Panc1 (cell line): ENCODE measurements around the gene NDEL1. TPM values are rescaled to one million over a fixed set of nuclear protein-coding genes. Genes with fewer than 3 reads are reported as not detected.

Experiments used
- ATAC-seq: fragments of 200-7000 bp; cut with Tn5 transposase; 2 replicates; pipeline ENCODE4 v1.9.1; 2020; ENCODE audit warnings: mild to moderate bottlenecking, moderate library complexity
- BruUV-seq: library from RNA; stranded (reverse); fragments of 400-500 nt; replicated peaks from 2 replicates; lab custom pipeline; 2021; lab: Mats Ljungman, UMichigan
- CTCF ChIA-PET: fragments of 300-600 bp; sonication (Branson Sonifier 250); formaldehyde crosslinking; loops from one replicate; lab custom pipeline; 2022; ENCODE audit warnings: antibody characterized with exemption; lab: Charles Lee
- POLR2A ChIA-PET: fragments of 300-600 bp; sonication (Branson Sonifier 250); formaldehyde crosslinking; loops from one replicate; lab custom pipeline; 2022; ENCODE audit warnings: antibody characterized with exemption; lab: Charles Lee
- DNase-seq: peaks from one replicate; pipeline ENCODE4 v3.0.0-alpha.2; 2010; ENCODE audit warnings: low read depth, low spot score
- H3K27ac ChIP-seq: 2 replicates; pipeline ENCODE4 v1.5.1; 2011; ENCODE audit warnings: mild to moderate bottlenecking, low read length, inconsistent platforms
- H3K27me3 ChIP-seq: fragments of 200-500 bp; sonication (Bioruptor generic); 2 replicates; pipeline ENCODE4 v1.6.0; 2014; ENCODE audit warnings: low read length, inconsistent platforms; ENCODE audit not compliant: control insufficient read depth, insufficient read depth
- H3K36me3 ChIP-seq: fragments of 200-500 bp; sonication (Bioruptor generic); 2 replicates; pipeline ENCODE4 v1.5.1; 2014; ENCODE audit warnings: inconsistent platforms, mild to moderate bottlenecking, low read length, moderate library complexity; ENCODE audit not compliant: control insufficient read depth, insufficient read depth
- H3K4me1 ChIP-seq: 2 replicates; pipeline ENCODE4 v1.5.1; 2011; ENCODE audit warnings: inconsistent platforms, mild to moderate bottlenecking, low read length, moderate library complexity; ENCODE audit not compliant: control insufficient read depth, insufficient read depth
- H3K4me3 ChIP-seq, 2 experiments: 2 replicates each; pipeline ENCODE4 v1.5.1; 2011 to 2012; ENCODE audit warnings: low read depth in 2 of 2, low read length in 2 of 2, mild to moderate bottlenecking in 2 of 2, inconsistent platforms in 1 of 2, moderate library complexity in 1 of 2
- H3K9me3 ChIP-seq: fragments of 200-500 bp; sonication (Bioruptor generic); 2 replicates; pipeline ENCODE4 v1.5.1; 2014; ENCODE audit warnings: low read depth, mild to moderate bottlenecking, inconsistent platforms, low read length, moderate library complexity; ENCODE audit not compliant: control insufficient read depth, insufficient read depth
- POLR2AphosphoS5 ChIP-seq: IDR thresholded peaks from 2 replicates; pipeline ENCODE4 v1.6.1; 2012; ENCODE audit warnings: mild to moderate bottlenecking, low read depth, low read length, moderate library complexity
- SIN3A ChIP-seq: IDR thresholded peaks from 2 replicates; pipeline ENCODE4 v1.6.1; 2012; ENCODE audit warnings: low read depth, mild to moderate bottlenecking, low read length, moderate library complexity, borderline replicate concordance; ENCODE audit not compliant: insufficient read depth
- TCF7L2 ChIP-seq: IDR thresholded peaks from 2 replicates; pipeline ENCODE4 v1.6.1; 2011; ENCODE audit warnings: mild to moderate bottlenecking, low read depth, low read length, inconsistent platforms
- in situ Hi-C: cut with HindIII; loops from 2 replicates; pipeline ENCODE4 v1.10.0; 2016; ENCODE audit warnings: low sequenced_read_pairs, low pct_unique_long_range_greater_than_20kb
- intact Hi-C: fragments of 100-400 bp; cut with micrococcal nuclease; formaldehyde crosslinking; loops from one replicate; pipeline ENCODE4 v1.10.0; 2022; ENCODE audit not compliant: unreplicated experiment
- total RNA-seq: library from RNA; stranded (reverse); gene quantifications from one replicate; pipeline ENCODE4 v1.2.1, GENCODE V29; 2021; ENCODE audit not compliant: unreplicated experiment
- TF ChIP-seq, protein P1 (sequence below), 2 experiments: IDR thresholded peaks; 2 replicates each; pipeline ENCODE4 v1.6.1; 2011 to 2012; ENCODE audit warnings: low read depth in 2 of 2, control low read depth in 1 of 2, low read length in 1 of 2, mild to moderate bottlenecking in 1 of 2, moderate library complexity in 1 of 2; ENCODE audit not compliant: insufficient read depth in 1 of 2
- TF ChIP-seq, protein P2 (sequence below): fragments of 450-650 bp; IDR thresholded peaks from 2 replicates; pipeline ENCODE4 v1.5.1; 2017; ENCODE audit warnings: mild to moderate bottlenecking

NDEL1 gene
- total RNA-seq, 1 experiment from 2014 or later = 44.8 TPM

DNA sequence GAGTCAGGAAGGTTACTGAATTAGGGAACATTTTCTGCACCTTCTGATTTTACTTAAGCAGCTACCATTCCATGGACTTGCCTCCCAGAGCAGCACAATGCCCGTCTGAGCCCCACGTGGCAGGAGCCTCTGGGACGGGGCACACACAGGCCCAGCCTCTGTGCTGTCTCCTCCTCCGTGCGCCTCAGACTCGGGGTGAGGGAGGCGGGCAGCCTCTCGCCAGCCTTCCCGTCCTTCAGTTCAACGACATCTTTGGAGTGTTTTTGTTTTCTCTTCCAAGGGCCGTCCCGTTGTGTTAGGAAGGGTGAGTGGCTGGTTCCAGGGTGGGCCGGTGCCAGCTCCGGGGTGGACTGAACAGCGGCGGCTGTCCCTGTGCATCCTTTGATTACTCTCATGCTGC is 31.8 kb downstream of the NDEL1 start:
- POLR2A ChIA-PET = no interaction called here
- DNase-seq (no peak), ATAC-seq (no peak)
- TF ChIP-seq, protein P1, sequence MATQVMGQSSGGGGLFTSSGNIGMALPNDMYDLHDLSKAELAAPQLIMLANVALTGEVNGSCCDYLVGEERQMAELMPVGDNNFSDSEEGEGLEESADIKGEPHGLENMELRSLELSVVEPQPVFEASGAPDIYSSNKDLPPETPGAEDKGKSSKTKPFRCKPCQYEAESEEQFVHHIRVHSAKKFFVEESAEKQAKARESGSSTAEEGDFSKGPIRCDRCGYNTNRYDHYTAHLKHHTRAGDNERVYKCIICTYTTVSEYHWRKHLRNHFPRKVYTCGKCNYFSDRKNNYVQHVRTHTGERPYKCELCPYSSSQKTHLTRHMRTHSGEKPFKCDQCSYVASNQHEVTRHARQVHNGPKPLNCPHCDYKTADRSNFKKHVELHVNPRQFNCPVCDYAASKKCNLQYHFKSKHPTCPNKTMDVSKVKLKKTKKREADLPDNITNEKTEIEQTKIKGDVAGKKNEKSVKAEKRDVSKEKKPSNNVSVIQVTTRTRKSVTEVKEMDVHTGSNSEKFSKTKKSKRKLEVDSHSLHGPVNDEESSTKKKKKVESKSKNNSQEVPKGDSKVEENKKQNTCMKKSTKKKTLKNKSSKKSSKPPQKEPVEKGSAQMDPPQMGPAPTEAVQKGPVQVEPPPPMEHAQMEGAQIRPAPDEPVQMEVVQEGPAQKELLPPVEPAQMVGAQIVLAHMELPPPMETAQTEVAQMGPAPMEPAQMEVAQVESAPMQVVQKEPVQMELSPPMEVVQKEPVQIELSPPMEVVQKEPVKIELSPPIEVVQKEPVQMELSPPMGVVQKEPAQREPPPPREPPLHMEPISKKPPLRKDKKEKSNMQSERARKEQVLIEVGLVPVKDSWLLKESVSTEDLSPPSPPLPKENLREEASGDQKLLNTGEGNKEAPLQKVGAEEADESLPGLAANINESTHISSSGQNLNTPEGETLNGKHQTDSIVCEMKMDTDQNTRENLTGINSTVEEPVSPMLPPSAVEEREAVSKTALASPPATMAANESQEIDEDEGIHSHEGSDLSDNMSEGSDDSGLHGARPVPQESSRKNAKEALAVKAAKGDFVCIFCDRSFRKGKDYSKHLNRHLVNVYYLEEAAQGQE (IDR thresholded peaks at IDR 0.05; ENCODE audit: insufficient read depth in 1 of 2, low read depth in 2 of 2, low read length in 1 of 2) = no peak
- TF ChIP-seq, protein P2, sequence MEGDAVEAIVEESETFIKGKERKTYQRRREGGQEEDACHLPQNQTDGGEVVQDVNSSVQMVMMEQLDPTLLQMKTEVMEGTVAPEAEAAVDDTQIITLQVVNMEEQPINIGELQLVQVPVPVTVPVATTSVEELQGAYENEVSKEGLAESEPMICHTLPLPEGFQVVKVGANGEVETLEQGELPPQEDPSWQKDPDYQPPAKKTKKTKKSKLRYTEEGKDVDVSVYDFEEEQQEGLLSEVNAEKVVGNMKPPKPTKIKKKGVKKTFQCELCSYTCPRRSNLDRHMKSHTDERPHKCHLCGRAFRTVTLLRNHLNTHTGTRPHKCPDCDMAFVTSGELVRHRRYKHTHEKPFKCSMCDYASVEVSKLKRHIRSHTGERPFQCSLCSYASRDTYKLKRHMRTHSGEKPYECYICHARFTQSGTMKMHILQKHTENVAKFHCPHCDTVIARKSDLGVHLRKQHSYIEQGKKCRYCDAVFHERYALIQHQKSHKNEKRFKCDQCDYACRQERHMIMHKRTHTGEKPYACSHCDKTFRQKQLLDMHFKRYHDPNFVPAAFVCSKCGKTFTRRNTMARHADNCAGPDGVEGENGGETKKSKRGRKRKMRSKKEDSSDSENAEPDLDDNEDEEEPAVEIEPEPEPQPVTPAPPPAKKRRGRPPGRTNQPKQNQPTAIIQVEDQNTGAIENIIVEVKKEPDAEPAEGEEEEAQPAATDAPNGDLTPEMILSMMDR = no peak
- TF ChIP-seq TCF7L2 = no peak
- no peak for TF ChIP-seq SIN3A
- no peak for TF ChIP-seq POLR2AphosphoS5
- in situ Hi-C loops (no loop called here), intact Hi-C loops (no loop called here)
- Histone ChIP-seq H3K4me3 (no peak overlapping the region), H3K4me1 (no peaks in the 10 kb centered on the region), H3K9me3 (no peaks in the 10 kb centered on the region), H3K27ac (no peak overlapping the region), H3K27me3 (no peaks in the 10 kb centered on the region), H3K36me3 (peaks cover 3% of the 10 kb centered on the region)
- CTCF ChIA-PET = no interaction called here
- no TSS peak for BruUV-seq

DNA sequence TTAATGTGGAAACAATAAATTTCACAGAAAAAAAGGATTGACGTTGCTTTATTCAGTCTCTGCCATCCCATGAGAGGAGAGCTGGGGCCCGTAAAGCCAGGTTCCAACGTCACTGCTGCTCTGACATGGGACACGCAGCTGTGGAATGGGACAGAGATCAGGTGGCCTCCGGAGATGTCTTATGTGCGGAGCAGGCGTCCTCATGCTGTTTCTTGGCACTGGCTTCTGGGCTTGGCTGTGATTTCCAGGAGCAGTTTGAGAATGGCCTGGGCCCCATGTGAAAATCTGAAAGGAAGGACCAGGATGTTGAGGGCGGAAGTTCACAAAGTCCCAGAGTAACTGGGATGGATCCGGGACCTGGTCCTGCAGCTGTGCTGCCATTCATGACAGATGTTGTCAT is 32.4 kb downstream of the NDEL1 start:
- no peaks in the 10 kb centered on the region for H3K9me3 ChIP-seq
- no peak for DNase-seq
- CTCF ChIA-PET = no interaction called here
- no peak overlapping the region for H3K4me3 ChIP-seq
- H3K36me3 ChIP-seq = peaks cover 3% of the 10 kb centered on the region
- no peaks in the 10 kb centered on the region for H3K27me3 ChIP-seq
- H3K4me1 ChIP-seq = no peaks in the 10 kb centered on the region
- POLR2A ChIA-PET = no interaction called here
- TF ChIP-seq POLR2AphosphoS5 (no peak), SIN3A (no peak)
- TF ChIP-seq, protein P2 = no peak
- TF ChIP-seq, protein P1 (IDR thresholded peaks at IDR 0.05; ENCODE audit: insufficient read depth in 1 of 2, low read depth in 2 of 2, low read length in 1 of 2) = no peak
- no TSS peak for BruUV-seq
- H3K27ac ChIP-seq = no peak overlapping the region
- no peak for ATAC-seq
- intact Hi-C loops = no loop called here
- in situ Hi-C loops = no loop called here
